T-helper 2 cell treated with Interferon-gamma antibody and Interleukin-4, amounts not matched to agents 5 μg/mL and 100 μg/mL, for 36 hours (primary cell): ENCODE data around the gene TP53RK.
A peak's percentile ranks its signal among the peaks of the same experiment; 100 is the strongest.

Experiments used
- DNase-seq: peaks from one replicate; pipeline ENCODE4 v3.0.0; 2021; ENCODE audit warnings: low spot score
- H3K27ac Mint-ChIP-seq: one replicate; pipeline ENCODE4 v1.8.0; 2021; ENCODE audit warnings: mild to moderate bottlenecking, mixed read lengths
- H3K27me3 Mint-ChIP-seq: one replicate; pipeline ENCODE4 v1.8.0; 2021; ENCODE audit warnings: low read depth, mixed read lengths
- H3K36me3 Mint-ChIP-seq: one replicate; pipeline ENCODE4 v1.8.0; 2021; ENCODE audit warnings: low read depth, mixed read lengths
- H3K4me1 Mint-ChIP-seq: one replicate; pipeline ENCODE4 v1.8.0; 2021; ENCODE audit warnings: low read depth, mixed read lengths
- H3K4me3 Mint-ChIP-seq: one replicate; pipeline ENCODE4 v1.8.0; 2022; ENCODE audit warnings: mild to moderate bottlenecking, moderate library complexity, mixed read lengths
- H3K9me3 Mint-ChIP-seq: one replicate; pipeline ENCODE4 v1.8.0; 2021; ENCODE audit warnings: mixed read lengths

TP53RK gene

DNA sequence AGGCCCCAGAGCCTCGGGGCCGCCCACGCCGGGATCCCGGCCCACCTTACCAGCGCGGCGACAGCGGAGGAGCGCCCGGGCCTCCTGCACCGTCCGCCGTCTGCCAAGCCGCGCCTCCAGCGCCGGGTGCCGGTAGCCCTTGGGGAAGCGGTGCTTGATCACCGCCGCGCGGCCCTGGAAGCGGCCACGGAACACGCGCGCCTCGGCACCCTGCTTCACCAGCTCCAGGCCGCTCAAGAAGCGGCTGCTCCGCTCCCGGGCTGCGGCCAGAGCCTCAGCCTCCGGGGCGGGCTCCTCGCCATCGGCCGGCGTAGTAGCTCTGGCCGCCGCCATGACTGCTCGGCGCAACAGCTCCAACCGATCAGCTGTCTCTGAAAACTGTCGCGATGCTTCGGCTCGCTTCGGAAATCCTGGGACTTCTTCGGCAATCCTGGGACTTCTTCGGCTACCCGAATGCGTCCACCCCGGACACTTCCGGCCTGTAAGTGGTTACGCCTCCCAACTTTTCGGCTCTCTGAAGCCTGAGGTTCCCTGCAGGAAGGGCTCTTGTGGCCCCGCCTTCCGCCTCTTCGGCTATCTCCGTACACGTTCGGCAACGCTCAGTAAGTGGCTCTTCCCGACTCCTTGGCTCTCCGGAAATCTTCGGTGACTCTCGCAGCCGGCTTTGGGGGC is at the start of gene TP53RK:
TSS of gene TP53RK (minus strand) at position 363 of the 672 bp plus-strand sequence. CDS start at position 333, 30 bp downstream.
- Mint-ChIP-seq H3K9me3 (no peaks in the 10 kb centered on the region), H3K4me3 (peak within 1 kb of the TSS; percentile 89), H3K27me3 (no peaks in the 10 kb centered on the region), H3K36me3 (peaks cover 20% of the 10 kb centered on the region), H3K27ac (peak within 1 kb of the TSS; percentile 87), H3K4me1 (peaks cover 29% of the 10 kb centered on the region)
- DNase-seq: peak; percentile 97

DNA sequence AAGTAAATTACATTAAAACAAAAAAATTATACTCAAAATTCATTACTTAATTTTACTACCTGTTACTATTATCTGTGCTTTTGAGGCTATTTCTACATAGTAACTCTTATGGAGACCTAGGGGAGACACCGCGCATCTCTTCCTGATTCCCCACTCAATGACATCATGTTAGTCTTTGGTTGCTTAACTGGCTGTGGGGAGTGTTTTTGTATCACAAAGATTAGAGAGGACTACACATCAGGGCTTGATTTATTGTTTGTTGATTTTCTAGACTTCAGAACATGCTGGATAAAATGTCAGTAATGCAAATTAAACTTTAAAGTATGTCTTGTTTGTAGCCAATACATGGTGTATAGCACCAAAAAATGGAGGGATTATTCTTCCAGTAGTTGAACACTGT is 46.2 kb upstream of the TP53RK start:
- no peaks in the 10 kb centered on the region for H3K9me3 Mint-ChIP-seq
- DNase-seq: no peak
- no peaks in the 10 kb centered on the region for H3K4me1 Mint-ChIP-seq
- H3K36me3 Mint-ChIP-seq: no peaks in the 10 kb centered on the region
- H3K27me3 Mint-ChIP-seq: peaks cover 5% of the 10 kb centered on the region
- no peak overlapping the region for H3K4me3 Mint-ChIP-seq
- no peak overlapping the region for H3K27ac Mint-ChIP-seq

- H3K4me1 Mint-ChIP-seq: no peaks in the 10 kb centered on the region
- DNase-seq: no peak
- H3K27me3 Mint-ChIP-seq: no peaks in the 10 kb centered on the region
- H3K4me3 Mint-ChIP-seq: no peak overlapping the region
- H3K36me3 Mint-ChIP-seq: no peaks in the 10 kb centered on the region
- H3K27ac Mint-ChIP-seq: no peak overlapping the region
- no peaks in the 10 kb centered on the region for H3K9me3 Mint-ChIP-seq
Measured at GRCh38 chr20:46731770-46732169, 42.5 kb upstream of the TP53RK start.

DNA sequence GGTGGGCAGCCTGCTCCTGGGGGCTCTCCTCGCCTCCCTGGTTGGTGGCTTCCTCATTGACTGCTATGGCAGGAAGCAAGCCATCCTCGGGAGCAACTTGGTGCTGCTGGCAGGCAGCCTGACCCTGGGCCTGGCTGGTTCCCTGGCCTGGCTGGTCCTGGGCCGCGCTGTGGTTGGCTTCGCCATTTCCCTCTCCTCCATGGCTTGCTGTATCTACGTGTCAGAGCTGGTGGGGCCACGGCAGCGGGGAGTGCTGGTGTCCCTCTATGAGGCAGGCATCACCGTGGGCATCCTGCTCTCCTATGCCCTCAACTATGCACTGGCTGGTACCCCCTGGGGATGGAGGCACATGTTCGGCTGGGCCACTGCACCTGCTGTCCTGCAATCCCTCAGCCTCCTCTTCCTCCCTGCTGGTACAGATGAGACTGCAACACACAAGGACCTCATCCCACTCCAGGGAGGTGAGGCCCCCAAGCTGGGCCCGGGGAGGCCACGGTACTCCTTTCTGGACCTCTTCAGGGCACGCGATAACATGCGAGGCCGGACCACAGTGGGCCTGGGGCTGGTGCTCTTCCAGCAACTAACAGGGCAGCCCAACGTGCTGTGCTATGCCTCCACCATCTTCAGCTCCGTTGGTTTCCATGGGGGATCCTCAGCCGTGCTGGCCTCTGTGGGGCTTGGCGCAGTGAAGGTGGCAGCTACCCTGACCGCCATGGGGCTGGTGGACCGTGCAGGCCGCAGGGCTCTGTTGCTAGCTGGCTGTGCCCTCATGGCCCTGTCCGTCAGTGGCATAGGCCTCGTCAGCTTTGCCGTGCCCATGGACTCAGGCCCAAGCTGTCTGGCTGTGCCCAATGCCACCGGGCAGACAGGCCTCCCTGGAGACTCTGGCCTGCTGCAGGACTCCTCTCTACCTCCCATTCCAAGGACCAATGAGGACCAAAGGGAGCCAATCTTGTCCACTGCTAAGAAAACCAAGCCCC is 36.2 kb upstream of the TP53RK start:
- Mint-ChIP-seq H3K4me3 (no peak overlapping the region), H3K9me3 (peaks cover 7% of the 10 kb centered on the region), H3K36me3 (no peaks in the 10 kb centered on the region), H3K4me1 (no peaks in the 10 kb centered on the region), H3K27ac (no peak overlapping the region), H3K27me3 (peaks cover 1% of the 10 kb centered on the region)
- no peak for DNase-seq

GRCh38 chr20:46724343-46724959 is 35.2 kb upstream of the TP53RK start:
- Mint-ChIP-seq H3K27ac (no peak overlapping the region), H3K36me3 (no peaks in the 10 kb centered on the region), H3K4me3 (no peak overlapping the region), H3K4me1 (no peaks in the 10 kb centered on the region), H3K27me3 (peaks cover 1% of the 10 kb centered on the region), H3K9me3 (peaks cover 14% of the 10 kb centered on the region)
- DNase-seq: no peak

- no peaks in the 10 kb centered on the region for H3K36me3 Mint-ChIP-seq
Measured at GRCh38 chr20:46723039-46723438, 33.8 kb upstream of the TP53RK start.

GRCh38 chr20:46722450-46722849 is 33.2 kb upstream of the TP53RK start:
- H3K9me3 Mint-ChIP-seq: peaks cover 14% of the 10 kb centered on the region
- no peaks in the 10 kb centered on the region for H3K36me3 Mint-ChIP-seq
- H3K27ac Mint-ChIP-seq: no peak overlapping the region
- no peaks in the 10 kb centered on the region for H3K4me1 Mint-ChIP-seq
- no peak overlapping the region for H3K4me3 Mint-ChIP-seq
- peaks cover 1% of the 10 kb centered on the region for H3K27me3 Mint-ChIP-seq
- no peak for DNase-seq

More at GRCh38 chr20:46723039-46723438, 33.8 kb upstream of the TP53RK start:
- no peak for DNase-seq
- Mint-ChIP-seq H3K27ac (no peak overlapping the region), H3K9me3 (peaks cover 14% of the 10 kb centered on the region), H3K4me1 (no peaks in the 10 kb centered on the region), H3K27me3 (peaks cover 1% of the 10 kb centered on the region), H3K4me3 (no peak overlapping the region)

- Mint-ChIP-seq H3K36me3 (no peaks in the 10 kb centered on the region), H3K27ac (no peak overlapping the region), H3K4me1 (no peaks in the 10 kb centered on the region), H3K9me3 (peaks cover 14% of the 10 kb centered on the region), H3K4me3 (no peak overlapping the region), H3K27me3 (peaks cover 1% of the 10 kb centered on the region)
- DNase-seq: no peak
Measured at GRCh38 chr20:46721476-46721875, 32.2 kb upstream of the TP53RK start.

GRCh38 chr20:46720776-46721425 is 31.7 kb upstream of the TP53RK start:
- no peaks in the 10 kb centered on the region for H3K36me3 Mint-ChIP-seq
- no peak overlapping the region for H3K27ac Mint-ChIP-seq
- peaks cover 14% of the 10 kb centered on the region for H3K9me3 Mint-ChIP-seq
- H3K4me1 Mint-ChIP-seq: no peaks in the 10 kb centered on the region
- no peak for DNase-seq
- peaks cover 1% of the 10 kb centered on the region for H3K27me3 Mint-ChIP-seq
- H3K4me3 Mint-ChIP-seq: no peak overlapping the region

GRCh38 chr20:46720019-46720418 is 30.8 kb upstream of the TP53RK start:
- no peak overlapping the region for H3K27ac Mint-ChIP-seq
- H3K4me1 Mint-ChIP-seq: no peaks in the 10 kb centered on the region
- peaks cover 14% of the 10 kb centered on the region for H3K9me3 Mint-ChIP-seq
- H3K4me3 Mint-ChIP-seq: no peak overlapping the region
- no peaks in the 10 kb centered on the region for H3K36me3 Mint-ChIP-seq
- DNase-seq: no peak
- H3K27me3 Mint-ChIP-seq: peaks cover 4% of the 10 kb centered on the region

- DNase-seq: no peak
- no peaks in the 10 kb centered on the region for H3K4me1 Mint-ChIP-seq
- peaks cover 14% of the 10 kb centered on the region for H3K9me3 Mint-ChIP-seq
- H3K27me3 Mint-ChIP-seq: peaks cover 9% of the 10 kb centered on the region
- no peak overlapping the region for H3K4me3 Mint-ChIP-seq
- no peak overlapping the region for H3K27ac Mint-ChIP-seq
- no peaks in the 10 kb centered on the region for H3K36me3 Mint-ChIP-seq
Measured at GRCh38 chr20:46717818-46718541, 28.7 kb upstream of the TP53RK start.

DNA sequence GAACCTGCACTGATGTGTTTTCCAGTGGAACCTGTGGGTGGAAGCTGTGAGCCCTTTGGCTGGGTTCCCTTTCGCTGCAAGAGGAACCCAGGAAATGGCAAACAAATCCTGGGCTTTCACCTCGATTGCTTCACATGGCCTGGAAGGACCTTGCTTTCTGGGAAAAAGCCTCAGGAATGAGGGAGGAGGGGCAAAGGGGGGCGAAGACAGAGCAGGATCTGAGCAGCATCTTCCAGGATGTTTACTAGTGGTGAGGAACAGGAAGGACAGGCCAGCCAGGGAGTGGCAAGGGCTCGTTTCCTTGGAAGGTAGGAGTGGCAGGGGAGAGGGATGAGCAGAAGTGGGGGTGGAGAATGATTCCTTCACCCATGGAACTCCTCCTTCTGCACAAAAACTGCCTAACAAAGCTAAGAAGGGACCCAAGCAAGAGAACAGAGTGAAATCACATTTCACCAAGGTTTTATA is 26.1 kb upstream of the TP53RK start:
- no peak for DNase-seq
- Mint-ChIP-seq H3K9me3 (peaks cover 5% of the 10 kb centered on the region), H3K27ac (no peak overlapping the region), H3K4me1 (no peaks in the 10 kb centered on the region), H3K4me3 (no peak overlapping the region), H3K27me3 (peaks cover 19% of the 10 kb centered on the region), H3K36me3 (no peaks in the 10 kb centered on the region)
